Measurements from ENCODE around the gene DMD.

GRCh38 chrX:31136144-31136611 lies 2075.2 kb downstream of the DMD start:
- TF ChIP-seq EZH2 (IDR thresholded peaks at IDR 0.05) (no peak), POLR2AphosphoS5 (IDR thresholded peaks at IDR 0.05; ENCODE audit: borderline replicate concordance, low read depth, low read length) (no peak)
